HG02884 (cell line): Measurements from ENCODE around the gene SMAGP.

Experiments used
- ATAC-seq: cut with Tn5 transposase; IDR thresholded peaks from one replicate; pipeline ENCODE4 v1.9.1; 2021; ENCODE audit warnings: mild to moderate bottlenecking, moderate library complexity; ENCODE audit not compliant: unreplicated experiment

Gene SMAGP

GRCh38 chr12:51198568-51199365 lies 71.4 kb downstream of the SMAGP start:
- ATAC-seq: no peak

DNA sequence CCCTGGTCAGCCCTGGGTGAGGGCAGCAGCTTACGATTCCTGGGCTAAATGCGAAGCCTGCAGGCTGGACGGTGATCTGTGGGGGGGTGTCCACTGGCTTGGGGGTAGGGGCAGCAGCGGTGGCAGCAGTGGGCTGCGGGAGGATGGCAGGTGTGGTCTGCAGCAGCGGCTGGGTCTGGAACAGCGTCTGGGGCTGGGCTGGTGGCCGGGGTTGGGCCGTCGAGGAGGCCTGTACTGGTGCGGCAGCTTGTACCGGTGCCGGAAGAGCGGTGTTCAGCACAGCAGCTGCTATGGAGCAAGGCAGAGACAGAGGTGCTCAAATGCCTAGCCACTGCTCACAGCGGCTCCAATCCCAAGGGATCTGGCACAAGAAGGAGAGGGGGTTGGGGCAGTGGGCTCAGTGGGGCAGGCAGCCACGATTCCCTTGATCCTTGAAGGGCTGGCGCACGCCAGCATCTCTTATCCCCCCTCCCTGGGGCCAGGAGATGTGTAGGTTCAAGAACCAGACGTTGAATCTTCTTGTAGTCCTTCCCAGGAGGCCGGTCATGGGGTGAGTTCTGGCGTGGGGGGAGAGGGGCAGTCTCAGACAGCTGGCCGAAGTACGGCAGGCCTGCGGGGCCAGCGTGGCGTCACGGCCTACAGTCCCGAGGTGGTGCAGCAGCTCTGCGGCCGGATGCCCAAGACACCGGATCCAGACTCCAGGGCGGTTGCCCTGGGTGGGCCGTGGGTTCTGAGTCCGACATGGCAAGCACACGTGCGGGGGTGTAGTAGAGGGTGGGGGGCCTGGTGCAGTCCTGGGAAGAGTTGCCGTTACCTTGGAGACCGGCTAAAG lies 72.3 kb downstream of the SMAGP start:
- no peak for ATAC-seq

GRCh38 chr12:51196547-51196946 lies 73.7 kb downstream of the SMAGP start:
- no peak for ATAC-seq

DNA sequence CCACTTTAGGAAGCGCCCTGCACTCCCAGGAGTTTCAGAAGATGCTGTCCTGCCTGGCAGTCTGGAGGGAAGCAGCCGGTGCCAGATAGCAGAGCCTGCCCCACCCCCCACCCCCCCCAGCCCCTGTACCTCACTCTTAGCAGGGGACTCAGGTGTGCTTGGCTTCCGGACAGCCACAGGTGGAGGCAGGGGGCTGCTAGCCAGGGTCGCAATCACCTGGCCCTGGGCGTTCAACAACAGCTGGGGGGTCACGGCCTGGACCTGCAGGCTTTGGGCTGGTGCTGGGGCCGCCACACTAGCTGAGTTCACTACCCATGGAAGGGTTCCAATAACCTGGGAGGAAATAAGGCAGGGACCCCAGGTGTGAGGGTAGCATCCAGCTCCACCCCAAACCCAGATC lies 74.4 kb downstream of the SMAGP start:
- ATAC-seq: no peak
